Endothelial cell of umbilical vein (primary cell): ENCODE measurements around the gene RFK. TPM values are rescaled to one million over a fixed set of nuclear protein-coding genes. Genes with fewer than 3 reads are reported as not detected.

ENCODE experiments used
- BruUV-seq: library from RNA; stranded (reverse); fragments of 400-500 nt; replicated peaks from 2 replicates; lab custom pipeline; 2021; lab: Mats Ljungman, UMichigan
- CTCF ChIA-PET: fragments of 300-600, 350-600 bp; sonication (Branson Sonifier 250); formaldehyde crosslinking; loops from one replicate; lab custom pipeline; 2021; ENCODE audit warnings: antibody characterized with exemption, inconsistent platforms; lab: Charles Lee
- POLR2A ChIA-PET: fragments of 300-600, 350-600 bp; sonication (Branson Sonifier 250); formaldehyde crosslinking; loops from one replicate; lab custom pipeline; 2021; ENCODE audit warnings: antibody characterized with exemption, inconsistent platforms; lab: Charles Lee
- DNase-seq: peaks from one replicate; pipeline ENCODE4 v3.0.0-alpha.2; 2011; ENCODE audit warnings: low read depth, low spot score
- FAIRE-seq: peaks from 2 replicates; lab custom pipeline; 2011; peaks lifted over from hg19 to GRCh38; lab: Jason Lieb, UNC
- H2AFZ ChIP-seq: 2 replicates; pipeline ENCODE4 v1.6.0; 2012; ENCODE audit warnings: low read depth, low read length, control low read depth, inconsistent platforms
- H3K27ac ChIP-seq: 2 replicates; pipeline ENCODE4 v1.5.1; 2011; ENCODE audit warnings: low read depth, mild to moderate bottlenecking, control low read depth, low read length, moderate library complexity; ENCODE audit not compliant: insufficient read depth
- H3K27me3 ChIP-seq, 2 experiments: 2 replicates each; pipeline versions ENCODE4 v1.6.0 to v1.6.1; 2011; ENCODE audit warnings: low read length in 2 of 2, mixed read lengths in 1 of 2; ENCODE audit not compliant: control insufficient read depth in 2 of 2, insufficient read depth in 2 of 2
- H3K36me3 ChIP-seq, 2 experiments: 2 replicates in 1 of 2; 3 replicates in 1 of 2; pipeline ENCODE4 v1.5.1; 2011; ENCODE audit warnings: low read length in 2 of 2, mild to moderate bottlenecking in 1 of 2, moderate library complexity in 1 of 2; ENCODE audit not compliant: control insufficient read depth in 2 of 2, insufficient read depth in 2 of 2; ENCODE audit errors: extremely low read depth in 1 of 2
- H3K4me1 ChIP-seq: 3 replicates; pipeline ENCODE4 v1.5.1; 2011; ENCODE audit warnings: mild to moderate bottlenecking, low read length; ENCODE audit not compliant: control insufficient read depth, insufficient read depth; ENCODE audit errors: extremely low read depth
- H3K4me2 ChIP-seq: 2 replicates; pipeline ENCODE4 v1.6.1; 2011; ENCODE audit warnings: low read length, control low read depth, mixed read lengths; ENCODE audit not compliant: insufficient read depth
- H3K4me3 ChIP-seq, 3 experiments: fragments of 200-600 bp in 1 of 3; sonication (generic), shearing (Covaris generic) in 1 of 3; replicated peaks in 1 of 3; 2 replicates each; pipeline ENCODE4 v1.5.1; 2011 to 2016; ENCODE audit warnings: control low read depth in 3 of 3, low read length in 3 of 3, mild to moderate bottlenecking in 2 of 3, inconsistent platforms in 1 of 3, low read depth in 1 of 3, moderate library complexity in 1 of 3; ENCODE audit not compliant: insufficient read depth in 1 of 3
- H3K79me2 ChIP-seq: 2 replicates; pipeline ENCODE4 v1.6.0; 2012; ENCODE audit warnings: low read length, inconsistent platforms; ENCODE audit not compliant: control insufficient read depth, insufficient read depth
- H3K9ac ChIP-seq: replicated peaks from 2 replicates; pipeline ENCODE3; 2011; ENCODE audit warnings: low read length, control low read depth; ENCODE audit not compliant: insufficient read depth; ENCODE audit errors: extremely low read depth
- H3K9me1 ChIP-seq: replicated peaks from 3 replicates; pipeline ENCODE4 v1.6.0; 2011; ENCODE audit warnings: mild to moderate bottlenecking, low read length; ENCODE audit not compliant: control insufficient read depth, insufficient read depth; ENCODE audit errors: extremely low read depth
- H3K9me3 ChIP-seq: replicated peaks from 2 replicates; pipeline ENCODE4 v1.5.1; 2012; ENCODE audit warnings: low read length, inconsistent platforms; ENCODE audit not compliant: control insufficient read depth, insufficient read depth
- H4K20me1 ChIP-seq: replicated peaks from 2 replicates; pipeline ENCODE3; 2011; ENCODE audit warnings: mild to moderate bottlenecking, low read length; ENCODE audit not compliant: control insufficient read depth, insufficient read depth; ENCODE audit errors: extremely low read depth
- CTCF ChIP-seq, 2 donors: IDR thresholded peaks; 1 replicate in 1 of 2; 2 replicates in 1 of 2; pipeline ENCODE4 v1.5.1; 2011; ENCODE audit warnings: low read length in 2 of 2, mild to moderate bottlenecking in 2 of 2, moderate library complexity in 2 of 2, control low read depth in 1 of 2, inconsistent platforms in 1 of 2, low read depth in 1 of 2; ENCODE audit not compliant: insufficient read depth in 1 of 2; ENCODE audit errors: extremely low read depth in 1 of 2
- EZH2 ChIP-seq: IDR thresholded peaks from 2 replicates; pipeline ENCODE4 v1.6.1; 2012; ENCODE audit warnings: borderline replicate concordance, low read depth, mild to moderate bottlenecking, moderate library complexity, low read length, inconsistent platforms; ENCODE audit not compliant: severe bottlenecking
- FOS ChIP-seq: IDR thresholded peaks from 2 replicates; pipeline ENCODE4 v1.6.1; 2011; ENCODE audit warnings: mild to moderate bottlenecking, low read length, moderate library complexity, borderline replicate concordance; ENCODE audit not compliant: insufficient read depth
- JUN ChIP-seq: IDR thresholded peaks from 2 replicates; pipeline ENCODE4 v1.6.1; 2011; ENCODE audit warnings: borderline replicate concordance, low read depth; ENCODE audit not compliant: insufficient read length, insufficient read depth
- MAX ChIP-seq: IDR thresholded peaks from 2 replicates; pipeline ENCODE4 v1.6.1; 2011; ENCODE audit not compliant: insufficient read depth, insufficient read length
- MYC ChIP-seq: IDR thresholded peaks from one replicate; pipeline ENCODE4 v1.6.1; 2011; ENCODE audit warnings: mild to moderate bottlenecking, low read depth, low read length
- POLR2A ChIP-seq: IDR thresholded peaks from 2 replicates; pipeline ENCODE4 v1.6.1; 2012; ENCODE audit warnings: low read depth, mild to moderate bottlenecking, control low read depth, low read length
- POLR2AphosphoS5 ChIP-seq: IDR thresholded peaks from 2 replicates; pipeline ENCODE4 v1.6.1; 2012; ENCODE audit warnings: low read depth, mild to moderate bottlenecking, control low read depth, low read length, moderate library complexity; ENCODE audit not compliant: insufficient read depth
- dilution Hi-C: fragments of 300-500 bp; cut with MboI; formaldehyde crosslinking; loops from one replicate; pipeline ENCODE4 v1.15.0; 2019; ENCODE audit warnings: low sequenced_read_pairs; ENCODE audit not compliant: extremely low pct_ligation_motif_present
- intact Hi-C: fragments of 100-400 bp; cut with micrococcal nuclease; formaldehyde crosslinking; loops from one replicate; pipeline ENCODE4 v1.10.0; 2022
- polyA plus RNA-seq, 4 experiments: library from polyadenylated mRNA; depleted of rRNA in 3 of 4; stranded (reverse) in 3 of 4; unstranded in 1 of 4; fragments of >200 nt; gene quantifications; 2 replicates each; pipeline versions ENCODE4 v1.2.1 to v1.2.3, GENCODE V29; 2011 to 2012; ENCODE audit warnings: missing spikeins in 1 of 4
- total RNA-seq: library from RNA; stranded (reverse); gene quantifications from 2 replicates; pipeline ENCODE4 v1.2.3, GENCODE V29; 2021

Gene RFK
- total and polyA plus RNA-seq, 2 donors (not counting 3 experiments of a cell fraction or from before 2014, with no cell fraction given) = 18.1 to 32.9 TPM

- no TSS peak for BruUV-seq
- dilution Hi-C loops = no loop called here
These were observed 16.4 kb downstream of the RFK start for GRCh38 chr9:76377791-76378190.

More at GRCh38 chr9:76377791-76378190, 16.4 kb downstream of the RFK start:
- Histone ChIP-seq H3K4me1 (peaks cover 15% of the 10 kb centered on the region), H3K9me1 (no peaks in the 10 kb centered on the region), H2AFZ (no peak overlapping the region), H3K36me3 (no peaks in the 10 kb centered on the region), H3K9me3 (no peaks in the 10 kb centered on the region), H3K9ac (no peak overlapping the region), H3K27me3 (no peaks in the 10 kb centered on the region), H3K4me2 (no peak overlapping the region), H3K27ac (no peak overlapping the region), H4K20me1 (no peaks in the 10 kb centered on the region), H3K79me2 (no peaks in the 10 kb centered on the region), H3K4me3 (no peak overlapping the region)
- FAIRE-seq (no peak), DNase-seq (no peak)
- TF ChIP-seq CTCF (IDR thresholded peaks at IDR 0.05; ENCODE audit: extremely low read depth in 1 of 2, insufficient read depth in 1 of 2, low read depth in 1 of 2, low read length in 2 of 2) (no peak), MYC (no peak), EZH2 (no peak), MAX (no peak), POLR2AphosphoS5 (no peak), JUN (no peak), FOS (no peak), POLR2A (no peak)
- ChIA-PET POLR2A (no interaction called here), CTCF (interaction anchor here (1.1 to 1.5 kb wide), 3 partner anchors 11 to 17 kb away, joined by 3 to 4 read pairs (median 3); partner anchors contain the start of gene RFK)
- intact Hi-C loops = loop anchor here (10.0 kb wide), 1 partner anchor 163 kb away; no protein-coding TSS in a partner anchor
